CD8-positive, alpha-beta memory T cell (primary cell): ENCODE results near the gene OR5AS1. TPM values are rescaled to one million over a fixed set of nuclear protein-coding genes. Genes with fewer than 3 reads are reported as not detected.
"Not testable (repeated sequence)": the region's sequence is repeated elsewhere in the genome, so short reads cannot be mapped to it uniquely, and the experiment has no call there.

Experiments used
- CTCF ChIA-PET: fragments of 350-600 bp; sonication (Branson Sonifier 250); formaldehyde crosslinking; loops from one replicate; lab custom pipeline; 2021; ENCODE audit warnings: antibody characterized with exemption; lab: Charles Lee
- POLR2A ChIA-PET: fragments of 350-600 bp; sonication (Branson Sonifier 250); formaldehyde crosslinking; loops from one replicate; lab custom pipeline; 2021; ENCODE audit warnings: antibody characterized with exemption; lab: Charles Lee
- DNase-seq, 5 donors: peaks; one replicate each; pipeline versions ENCODE4 v3.0.0 to v3.0.0-alpha.2; 2020 to 2022; ENCODE audit warnings: mixed read lengths in 1 of 5
- H3K27ac ChIP-seq: one replicate; pipeline ENCODE4 v1.7.0; 2013; ENCODE audit warnings: low read depth, mild to moderate bottlenecking, low read length, moderate library complexity
- H3K27me3 ChIP-seq: 2 replicates; pipeline ENCODE4 v1.7.0; 2013; ENCODE audit warnings: low read length, mild to moderate bottlenecking; ENCODE audit not compliant: insufficient read depth, poor library complexity, severe bottlenecking
- H3K36me3 ChIP-seq: 2 replicates; pipeline ENCODE4 v1.7.0; 2013; ENCODE audit warnings: mild to moderate bottlenecking, low read length, moderate library complexity; ENCODE audit not compliant: insufficient read depth
- H3K4me1 ChIP-seq: 2 replicates; pipeline ENCODE4 v1.7.0; 2013; ENCODE audit warnings: mild to moderate bottlenecking, low read length, moderate library complexity; ENCODE audit not compliant: insufficient read depth
- H3K4me3 ChIP-seq: 2 replicates; pipeline ENCODE4 v1.7.0; 2013; ENCODE audit warnings: mild to moderate bottlenecking, low read length
- H3K9me3 ChIP-seq: 2 replicates; pipeline ENCODE4 v1.7.0; 2013; ENCODE audit warnings: mild to moderate bottlenecking, low read length
- H3K27ac Mint-ChIP-seq, 8 donors: one replicate each; pipeline ENCODE4 v1.8.0; 2020 to 2021; ENCODE audit warnings: mixed read lengths in 8 of 8, mild to moderate bottlenecking in 6 of 8, inconsistent platforms in 3 of 8, moderate library complexity in 3 of 8
- H3K27me3 Mint-ChIP-seq, 2 donors: one replicate each; pipeline ENCODE4 v1.8.0; 2020 to 2021; ENCODE audit warnings: mixed read lengths in 2 of 2, mild to moderate bottlenecking in 1 of 2, moderate library complexity in 1 of 2
- H3K36me3 Mint-ChIP-seq, 3 donors: one replicate each; pipeline ENCODE4 v1.8.0; 2020 to 2021; ENCODE audit warnings: mixed read lengths in 3 of 3, inconsistent platforms in 1 of 3, mild to moderate bottlenecking in 1 of 3
- H3K4me1 Mint-ChIP-seq, 3 donors: one replicate each; pipeline ENCODE4 v1.8.0; 2020 to 2021; ENCODE audit warnings: mixed read lengths in 3 of 3, inconsistent platforms in 1 of 3, mild to moderate bottlenecking in 1 of 3
- H3K4me3 Mint-ChIP-seq, 7 donors: one replicate each; pipeline ENCODE4 v1.8.0; 2020 to 2021; ENCODE audit warnings: mixed read lengths in 7 of 7, mild to moderate bottlenecking in 6 of 7, moderate library complexity in 4 of 7, inconsistent platforms in 2 of 7
- H3K9me3 Mint-ChIP-seq, 5 donors: one replicate each; pipeline ENCODE4 v1.8.0; 2020 to 2022; ENCODE audit warnings: mixed read lengths in 5 of 5, mild to moderate bottlenecking in 3 of 5, moderate library complexity in 2 of 5, inconsistent platforms in 1 of 5
- polyA plus RNA-seq: library from polyadenylated mRNA; unstranded; fragments of 300-500 nt; fragmentation: Illumina TruSeq; gene quantifications from one replicate; pipeline ENCODE4 v1.2.3, GENCODE V29; 2021
- total RNA-seq, 2 experiments: library from RNA; stranded (reverse); gene quantifications; one replicate each; pipeline ENCODE4 v1.2.3, GENCODE V29; 2021

OR5AS1 gene
- total and polyA plus RNA-seq, 3 experiments from 2014 or later: not detected

- H3K36me3 ChIP-seq, H3K36me3 Mint-ChIP-seq, H3K27ac Mint-ChIP-seq, H3K9me3 ChIP-seq, DNase-seq, POLR2A ChIA-PET, H3K4me3 Mint-ChIP-seq, H3K27me3 ChIP-seq, H3K4me1 Mint-ChIP-seq, H3K27ac ChIP-seq, CTCF ChIA-PET, H3K4me1 ChIP-seq, H3K4me3 ChIP-seq, H3K27me3 Mint-ChIP-seq: not testable (repeated sequence)
- H3K9me3 Mint-ChIP-seq: peaks cover 3 to 34% (median 25%) of the 10 kb centered on the region in 5 donors
Observed at GRCh38 chr11:56057661-56058237, 30.3 kb downstream of the OR5AS1 start.

- H3K27ac Mint-ChIP-seq, H3K4me1 ChIP-seq, H3K36me3 Mint-ChIP-seq, H3K4me3 ChIP-seq, H3K27me3 ChIP-seq, DNase-seq, CTCF ChIA-PET, H3K27me3 Mint-ChIP-seq, POLR2A ChIA-PET, H3K9me3 ChIP-seq, H3K27ac ChIP-seq, H3K36me3 ChIP-seq, H3K4me1 Mint-ChIP-seq, H3K4me3 Mint-ChIP-seq: not testable (repeated sequence)
- H3K9me3 Mint-ChIP-seq: peaks cover 3 to 37% (median 27%) of the 10 kb centered on the region in 5 donors
Observed at GRCh38 chr11:56058260-56058780, 30.9 kb downstream of the OR5AS1 start.

- Histone ChIP-seq H3K4me3 (no peak overlapping the region), H3K27me3 (no peaks in the 10 kb centered on the region), H3K9me3 (no peaks in the 10 kb centered on the region), H3K4me1 (no peaks in the 10 kb centered on the region), H3K36me3 (no peaks in the 10 kb centered on the region), H3K27ac (no peak overlapping the region)
- Mint-ChIP-seq H3K27ac (no peak overlapping the region), H3K36me3 (no peaks in the 10 kb centered on the region), H3K4me3 (no peak overlapping the region), H3K4me1 (no peaks in the 10 kb centered on the region), H3K27me3 (no peaks in the 10 kb centered on the region), H3K9me3 (peaks cover 6 to 31% (median 20%) of the 10 kb centered on the region in 5 donors)
- DNase-seq: no peak
- ChIA-PET POLR2A (no interaction called here), CTCF (no interaction called here)
Observed at GRCh38 chr11:56066980-56067379, 39.5 kb downstream of the OR5AS1 start.

Other genes with a start within 250 kb of the OR5AS1 start
- gene OR5D14, start 232.1 kb upstream of the OR5AS1 start, total RNA-seq: not detected
- not detected for gene OR5D14, start 232.1 kb upstream of the OR5AS1 start, polyA plus RNA-seq
- gene OR5L1, start 216.3 kb upstream of the OR5AS1 start, total RNA-seq: not detected
- gene OR5L1, start 216.3 kb upstream of the OR5AS1 start, polyA plus RNA-seq: not detected
- not detected for gene OR5D18, start 208.0 kb upstream of the OR5AS1 start, total RNA-seq
- gene OR5D18, start 208.0 kb upstream of the OR5AS1 start, polyA plus RNA-seq: not detected
- gene OR5L2, start 200.4 kb upstream of the OR5AS1 start, total RNA-seq: not detected
- gene OR5L2, start 200.4 kb upstream of the OR5AS1 start, polyA plus RNA-seq: not detected
- not detected for gene OR5D16, start 188.9 kb upstream of the OR5AS1 start, total RNA-seq
- not detected for gene OR5D16, start 188.9 kb upstream of the OR5AS1 start, polyA plus RNA-seq
- not detected for gene TRIM51, start 144.4 kb upstream of the OR5AS1 start, total RNA-seq
- not detected for gene TRIM51, start 144.4 kb upstream of the OR5AS1 start, polyA plus RNA-seq
- gene OR5W2, start 113.1 kb upstream of the OR5AS1 start, total RNA-seq: not detected
- gene OR5W2, start 113.1 kb upstream of the OR5AS1 start, polyA plus RNA-seq: not detected
- gene OR5I1, start 91.3 kb upstream of the OR5AS1 start, total RNA-seq: not detected
- not detected for gene OR5I1, start 91.3 kb upstream of the OR5AS1 start, polyA plus RNA-seq
- gene OR10AG1, start 57.7 kb upstream of the OR5AS1 start, total RNA-seq: not detected
- not detected for gene OR10AG1, start 57.7 kb upstream of the OR5AS1 start, polyA plus RNA-seq
- not detected for gene OR5F1, start 33.0 kb upstream of the OR5AS1 start, total RNA-seq
- not detected for gene OR5F1, start 33.0 kb upstream of the OR5AS1 start, polyA plus RNA-seq
- not detected for gene OR8I2, start 65.7 kb downstream of the OR5AS1 start, total RNA-seq
- not detected for gene OR8I2, start 65.7 kb downstream of the OR5AS1 start, polyA plus RNA-seq
- not detected for gene OR8H2, start 76.0 kb downstream of the OR5AS1 start, total RNA-seq
- not detected for gene OR8H2, start 76.0 kb downstream of the OR5AS1 start, polyA plus RNA-seq
- not detected for gene OR8H3, start 94.7 kb downstream of the OR5AS1 start, total RNA-seq
- gene OR8H3, start 94.7 kb downstream of the OR5AS1 start, polyA plus RNA-seq: not detected
- not detected for gene OR8J3, start 112.5 kb downstream of the OR5AS1 start, total RNA-seq
- not detected for gene OR8J3, start 112.5 kb downstream of the OR5AS1 start, polyA plus RNA-seq
- gene OR8K5, start 132.7 kb downstream of the OR5AS1 start, total RNA-seq: not detected
- gene OR8K5, start 132.7 kb downstream of the OR5AS1 start, polyA plus RNA-seq: not detected
- gene OR5J2, start 149.0 kb downstream of the OR5AS1 start, total RNA-seq: not detected
- not detected for gene OR5J2, start 149.0 kb downstream of the OR5AS1 start, polyA plus RNA-seq
- not detected for gene OR5T2, start 206.6 kb downstream of the OR5AS1 start, total RNA-seq
- gene OR5T2, start 206.6 kb downstream of the OR5AS1 start, polyA plus RNA-seq: not detected
- gene OR5T3, start 224.6 kb downstream of the OR5AS1 start, total RNA-seq: not detected
- gene OR5T3, start 224.6 kb downstream of the OR5AS1 start, polyA plus RNA-seq: not detected
- not detected for gene OR5T1, start 246.5 kb downstream of the OR5AS1 start, total RNA-seq
- gene OR5T1, start 246.5 kb downstream of the OR5AS1 start, polyA plus RNA-seq: not detected